Measurements from ENCODE around the gene CTDSP2. TPM values are rescaled to one million over a fixed set of nuclear protein-coding genes. Genes with fewer than 3 reads are reported as not detected.

The CTDSP2 gene
- total RNA-seq, 2 donors from 2014 or later = 170 to 222 TPM

- no peaks in the 10 kb centered on the region for H3K27me3 ChIP-seq (replicated peaks; ENCODE audit: insufficient read depth)
- no peak for ATAC-seq (ENCODE audit: insufficient number of reproducible peaks, low FRiP score, low read depth)
- TF ChIP-seq CTCF (IDR thresholded peaks at IDR 0.05) = no peak
- no peak for DNase-seq (ENCODE audit: low spot score)
- peaks cover 41% of the 10 kb centered on the region for H3K36me3 ChIP-seq
- no peaks in the 10 kb centered on the region for H3K4me1 ChIP-seq (ENCODE audit: control insufficient read depth in 1 of 2, low read depth in 2 of 2)
- no peak overlapping the region for H3K4me3 ChIP-seq
- H3K9me3 ChIP-seq = no peaks in the 10 kb centered on the region
- H3K27ac ChIP-seq = no peak overlapping the region
Observed at GRCh38 chr12:57796996-57797395, 49.5 kb downstream of the CTDSP2 start.

GRCh38 chr12:57795354-57795753 lies 51.2 kb downstream of the CTDSP2 start:
- Histone ChIP-seq H3K9me3 (no peaks in the 10 kb centered on the region), H3K4me1 (ENCODE audit: control insufficient read depth in 1 of 2, low read depth in 2 of 2) (no peaks in the 10 kb centered on the region), H3K4me3 (no peak overlapping the region), H3K36me3 (peaks cover 36% of the 10 kb centered on the region), H3K27ac (no peak overlapping the region), H3K27me3 (replicated peaks; ENCODE audit: insufficient read depth) (no peaks in the 10 kb centered on the region)
- TF ChIP-seq CTCF (IDR thresholded peaks at IDR 0.05) = no peak
- DNase-seq (ENCODE audit: low spot score) (no peak), ATAC-seq (ENCODE audit: insufficient number of reproducible peaks, low FRiP score, low read depth) (no peak)

GRCh38 chr12:57793920-57794319 lies 52.6 kb downstream of the CTDSP2 start:
- no peak for ATAC-seq (ENCODE audit: insufficient number of reproducible peaks, low FRiP score, low read depth)
- DNase-seq (ENCODE audit: low spot score) = no peak
- Histone ChIP-seq H3K27ac (no peak overlapping the region), H3K36me3 (peaks cover 26% of the 10 kb centered on the region), H3K4me3 (no peak overlapping the region), H3K9me3 (no peaks in the 10 kb centered on the region), H3K27me3 (replicated peaks; ENCODE audit: insufficient read depth) (no peaks in the 10 kb centered on the region), H3K4me1 (ENCODE audit: control insufficient read depth in 1 of 2, low read depth in 2 of 2) (no peaks in the 10 kb centered on the region)
- no peak for TF ChIP-seq CTCF (IDR thresholded peaks at IDR 0.05)

- Histone ChIP-seq H3K4me3 (no peak overlapping the region), H3K4me1 (ENCODE audit: control insufficient read depth in 1 of 2, low read depth in 2 of 2) (peaks cover 12 to 17% of the 10 kb centered on the region in 2 donors), H3K9me3 (no peaks in the 10 kb centered on the region), H3K27ac (no peak overlapping the region), H3K36me3 (peaks cover 17% of the 10 kb centered on the region), H3K27me3 (replicated peaks; ENCODE audit: insufficient read depth) (no peaks in the 10 kb centered on the region)
- ATAC-seq (ENCODE audit: insufficient number of reproducible peaks, low FRiP score, low read depth) = no peak
- no peak for DNase-seq (ENCODE audit: low spot score)
- no peak for TF ChIP-seq CTCF (IDR thresholded peaks at IDR 0.05)
Observed at GRCh38 chr12:57783861-57784260, 62.7 kb downstream of the CTDSP2 start.

GRCh38 chr12:57783466-57783801 lies 63.1 kb downstream of the CTDSP2 start:
- no peak for DNase-seq (ENCODE audit: low spot score)
- peaks cover 17% of the 10 kb centered on the region for H3K36me3 ChIP-seq
- H3K9me3 ChIP-seq = no peaks in the 10 kb centered on the region
- H3K27ac ChIP-seq = no peak overlapping the region
- no peaks in the 10 kb centered on the region for H3K27me3 ChIP-seq (replicated peaks; ENCODE audit: insufficient read depth)
- no peak for ATAC-seq (ENCODE audit: insufficient number of reproducible peaks, low FRiP score, low read depth)
- TF ChIP-seq CTCF (IDR thresholded peaks at IDR 0.05) = no peak
- H3K4me3 ChIP-seq = peak overlapping the region; percentile 98
- H3K4me1 ChIP-seq (ENCODE audit: control insufficient read depth in 1 of 2, low read depth in 2 of 2) = peaks cover 12 to 17% of the 10 kb centered on the region in 2 donors
